Measurements from ENCODE around the gene RABL3.

Gene RABL3

GRCh38 chr3:120730576-120731542 is 11.5 kb downstream of the RABL3 start:
- TF ChIP-seq CTCF (IDR thresholded peaks at IDR 0.05; ENCODE audit: insufficient read depth, low read depth, low read length, missing control alignments): no peak
- DNase-seq (ENCODE audit: low read depth): no peak
- H3K4me3 ChIP-seq (ENCODE audit: low read depth, low read length): no peak overlapping the region

GRCh38 chr3:120726791-120727190 is 15.5 kb downstream of the RABL3 start:
- no peak for TF ChIP-seq CTCF (IDR thresholded peaks at IDR 0.05; ENCODE audit: insufficient read depth, low read depth, low read length, missing control alignments)
- no peak overlapping the region for H3K4me3 ChIP-seq (ENCODE audit: low read depth, low read length)
- DNase-seq (ENCODE audit: low read depth): no peak

GRCh38 chr3:120719167-120719834 is 23.0 kb downstream of the RABL3 start:
- peak; percentile 39 for DNase-seq (ENCODE audit: low read depth)
- H3K4me3 ChIP-seq (ENCODE audit: low read depth, low read length): peak overlapping the region; percentile 33

GRCh38 chr3:120713262-120713661 is 29.1 kb downstream of the RABL3 start:
- no peak overlapping the region for H3K4me3 ChIP-seq (ENCODE audit: low read depth, low read length)
- no peak for TF ChIP-seq CTCF (IDR thresholded peaks at IDR 0.05; ENCODE audit: insufficient read depth, low read depth, low read length, missing control alignments)
- no peak for DNase-seq (ENCODE audit: low read depth)

- no peak for DNase-seq (ENCODE audit: low read depth)
- no peak for TF ChIP-seq CTCF (IDR thresholded peaks at IDR 0.05; ENCODE audit: insufficient read depth, low read depth, low read length, missing control alignments)
- H3K4me3 ChIP-seq (ENCODE audit: low read depth, low read length): no peak overlapping the region
These were observed 31.9 kb downstream of the RABL3 start for GRCh38 chr3:120710369-120710768.

- no peak for TF ChIP-seq CTCF (IDR thresholded peaks at IDR 0.05; ENCODE audit: insufficient read depth, low read depth, low read length, missing control alignments)
- DNase-seq (ENCODE audit: low read depth): no peak
These were observed 33.9 kb downstream of the RABL3 start for GRCh38 chr3:120708408-120708807.

GRCh38 chr3:120706950-120707349 is 35.4 kb downstream of the RABL3 start:
- no peak overlapping the region for H3K4me3 ChIP-seq (ENCODE audit: low read depth, low read length)
- no peak for TF ChIP-seq CTCF (IDR thresholded peaks at IDR 0.05; ENCODE audit: insufficient read depth, low read depth, low read length, missing control alignments)
- no peak for DNase-seq (ENCODE audit: low read depth)

More at GRCh38 chr3:120708408-120708807, 33.9 kb downstream of the RABL3 start:
- H3K4me3 ChIP-seq (ENCODE audit: low read depth, low read length): no peak overlapping the region

Measured in GM12865 (cell line).